HG03025 (cell line): ENCODE measurements around the gene CXCL8.
"Not testable (repeated sequence)": the region's sequence is repeated elsewhere in the genome, so short reads cannot be mapped to it uniquely, and the experiment has no call there.

Source experiments
- ATAC-seq: cut with Tn5 transposase; IDR thresholded peaks from one replicate; pipeline ENCODE4 v1.9.1; 2021; ENCODE audit warnings: mild to moderate bottlenecking, moderate library complexity; ENCODE audit not compliant: unreplicated experiment, low FRiP score

CXCL8 gene

GRCh38 chr4:73742490-73743160 is 2.3 kb downstream of the CXCL8 start:
- ATAC-seq: no peak

GRCh38 chr4:73743281-73743680 is 2.9 kb downstream of the CXCL8 start:
- ATAC-seq: no peak

- ATAC-seq: no peak
Measured at GRCh38 chr4:73743795-73744194, 3.4 kb downstream of the CXCL8 start.

GRCh38 chr4:73744203-73744602 is 3.8 kb downstream of the CXCL8 start:
- ATAC-seq: no peak

GRCh38 chr4:73750730-73751129 is 10.4 kb downstream of the CXCL8 start:
- no peak for ATAC-seq

GRCh38 chr4:73751166-73751565 is 10.8 kb downstream of the CXCL8 start:
- peak; percentile 83 for ATAC-seq

- no peak for ATAC-seq
Measured at GRCh38 chr4:73751830-73752229, 11.5 kb downstream of the CXCL8 start.

GRCh38 chr4:73752424-73752823 is 12.1 kb downstream of the CXCL8 start:
- no peak for ATAC-seq

- ATAC-seq: no peak
Measured at GRCh38 chr4:73753215-73753614, 12.8 kb downstream of the CXCL8 start.

- ATAC-seq: no peak
Measured at GRCh38 chr4:73754934-73755333, 14.6 kb downstream of the CXCL8 start.

- no peak for ATAC-seq
Measured at GRCh38 chr4:73759357-73759756, 19.0 kb downstream of the CXCL8 start.

GRCh38 chr4:73761856-73762255 is 21.5 kb downstream of the CXCL8 start:
- no peak for ATAC-seq

- ATAC-seq: no peak
Measured at GRCh38 chr4:73762409-73762808, 22.0 kb downstream of the CXCL8 start.

- no peak for ATAC-seq
Measured at GRCh38 chr4:73763877-73764276, 23.5 kb downstream of the CXCL8 start.

GRCh38 chr4:73764513-73764912 is 24.1 kb downstream of the CXCL8 start:
- no peak for ATAC-seq

GRCh38 chr4:73765296-73765695 is 24.9 kb downstream of the CXCL8 start:
- ATAC-seq: no peak

- no peak for ATAC-seq
Measured at GRCh38 chr4:73770917-73771316, 30.5 kb downstream of the CXCL8 start.

GRCh38 chr4:73772363-73772762 is 32.0 kb downstream of the CXCL8 start:
- ATAC-seq: no peak

- not testable (repeated sequence) for ATAC-seq
Measured at GRCh38 chr4:73774406-73774805, 34.0 kb downstream of the CXCL8 start.

- no peak for ATAC-seq
Measured at GRCh38 chr4:73776321-73776729, 36.0 kb downstream of the CXCL8 start.

GRCh38 chr4:73777612-73778011 is 37.2 kb downstream of the CXCL8 start:
- ATAC-seq: no peak

- no peak for ATAC-seq
Measured at GRCh38 chr4:73780243-73780642, 39.9 kb downstream of the CXCL8 start.

GRCh38 chr4:73780834-73781233 is 40.5 kb downstream of the CXCL8 start:
- ATAC-seq: no peak
